Uterus (tissue), 4 donors: ENCODE data around the gene VIT. TPM values are rescaled to one million over a fixed set of nuclear protein-coding genes. Genes with fewer than 3 reads are reported as not detected.

ENCODE experiments used
- DNase-seq, 2 donors: peaks; one replicate each; pipeline ENCODE4 v3.0.0-alpha.2; 2019 to 2020
- H3K27ac ChIP-seq, 2 donors: fragments of 200-600 bp; sonication (generic); 1 replicate in 1 of 2; 2 replicates in 1 of 2; pipeline ENCODE4 v1.5.1; 2016 to 2018
- H3K27me3 ChIP-seq, 2 donors: fragments of 200-600 bp; sonication (generic); one replicate each; pipeline ENCODE4 v1.5.1; 2018 to 2019; ENCODE audit warnings: control low read depth in 1 of 2
- H3K36me3 ChIP-seq, 2 donors: fragments of 200-600 bp; sonication (generic); one replicate each; pipeline ENCODE4 v1.5.1; 2019; ENCODE audit warnings: control low read depth in 1 of 2
- H3K4me1 ChIP-seq, 2 donors: fragments of 200-600 bp; sonication (generic); one replicate each; pipeline ENCODE4 v1.5.1; 2018 to 2019; ENCODE audit warnings: control low read depth in 1 of 2
- H3K4me3 ChIP-seq, 2 donors: fragments of 200-600 bp; sonication (generic); 1 replicate in 1 of 2; 2 replicates in 1 of 2; pipeline ENCODE4 v1.5.1; 2018 to 2019; ENCODE audit warnings: mild to moderate bottlenecking in 1 of 2
- H3K9me3 ChIP-seq, 2 donors: fragments of 200-600 bp; sonication (generic); one replicate each; pipeline ENCODE4 v1.5.1; 2019; ENCODE audit warnings: control low read depth in 1 of 2
- POLR2A ChIP-seq, 2 donors: fragments of 450-650 bp; IDR thresholded peaks; one replicate each; pipeline ENCODE4 v1.6.1; 2016; ENCODE audit warnings: antibody characterized with exemption in 2 of 2, mild to moderate bottlenecking in 1 of 2, moderate library complexity in 1 of 2
- intact Hi-C: fragments of 100-400 bp; cut with DNase I; formaldehyde crosslinking; loops from one replicate; pipeline ENCODE4 v1.15.1; 2023; ENCODE audit warnings: low total_unique reads
- total RNA-seq, 4 donors: library from RNA; depleted of rRNA in 3 of 4; stranded (reverse); fragments of >200 nt in 3 of 4; gene quantifications; one replicate each; pipeline versions ENCODE4 v1.1.0 to v1.2.4, GENCODE V29; 2014 to 2023
- TF ChIP-seq, protein P1 (sequence below), 4 experiments: fragments of 200-600 bp in 2 of 4; fragments of 450-650 bp in 2 of 4; sonication (generic) in 2 of 4; IDR thresholded peaks; one replicate each; pipeline ENCODE4 v1.5.1; 2016 to 2019; ENCODE audit warnings: antibody characterized with exemption in 4 of 4, mild to moderate bottlenecking in 2 of 4, moderate library complexity in 1 of 4
- donor health status: DM: yes; HTN: yes; CAD: no.

VIT gene
- total RNA-seq, 4 donors from 2014 or later: 0.26 to 6.2 (median 2.8) TPM

DNA sequence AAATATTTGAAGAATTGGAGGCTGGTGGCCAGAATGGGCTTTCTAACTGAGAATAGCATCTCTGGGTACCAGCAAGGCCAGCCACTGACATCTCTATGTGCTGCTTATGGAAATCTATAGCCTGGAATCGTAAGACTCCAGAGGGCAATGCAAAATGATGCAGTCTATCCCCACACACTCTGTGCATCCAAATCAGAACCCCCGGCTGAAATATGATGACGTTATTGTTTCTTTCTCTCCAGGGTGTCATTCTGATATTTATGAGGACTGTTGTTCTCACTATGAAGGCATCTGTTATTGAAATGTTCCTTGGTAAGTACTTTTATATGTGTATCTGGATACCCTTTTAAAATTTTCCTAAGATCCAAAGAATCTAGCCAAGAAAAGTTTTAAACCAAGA lies 19.6 kb downstream of the VIT start:
- intact Hi-C loops: no loop called here
- no peak for DNase-seq
- TF ChIP-seq, protein P1, sequence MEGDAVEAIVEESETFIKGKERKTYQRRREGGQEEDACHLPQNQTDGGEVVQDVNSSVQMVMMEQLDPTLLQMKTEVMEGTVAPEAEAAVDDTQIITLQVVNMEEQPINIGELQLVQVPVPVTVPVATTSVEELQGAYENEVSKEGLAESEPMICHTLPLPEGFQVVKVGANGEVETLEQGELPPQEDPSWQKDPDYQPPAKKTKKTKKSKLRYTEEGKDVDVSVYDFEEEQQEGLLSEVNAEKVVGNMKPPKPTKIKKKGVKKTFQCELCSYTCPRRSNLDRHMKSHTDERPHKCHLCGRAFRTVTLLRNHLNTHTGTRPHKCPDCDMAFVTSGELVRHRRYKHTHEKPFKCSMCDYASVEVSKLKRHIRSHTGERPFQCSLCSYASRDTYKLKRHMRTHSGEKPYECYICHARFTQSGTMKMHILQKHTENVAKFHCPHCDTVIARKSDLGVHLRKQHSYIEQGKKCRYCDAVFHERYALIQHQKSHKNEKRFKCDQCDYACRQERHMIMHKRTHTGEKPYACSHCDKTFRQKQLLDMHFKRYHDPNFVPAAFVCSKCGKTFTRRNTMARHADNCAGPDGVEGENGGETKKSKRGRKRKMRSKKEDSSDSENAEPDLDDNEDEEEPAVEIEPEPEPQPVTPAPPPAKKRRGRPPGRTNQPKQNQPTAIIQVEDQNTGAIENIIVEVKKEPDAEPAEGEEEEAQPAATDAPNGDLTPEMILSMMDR (IDR thresholded peaks at IDR 0.05): no peak
- no peak for TF ChIP-seq POLR2A (IDR thresholded peaks at IDR 0.05)

DNA sequence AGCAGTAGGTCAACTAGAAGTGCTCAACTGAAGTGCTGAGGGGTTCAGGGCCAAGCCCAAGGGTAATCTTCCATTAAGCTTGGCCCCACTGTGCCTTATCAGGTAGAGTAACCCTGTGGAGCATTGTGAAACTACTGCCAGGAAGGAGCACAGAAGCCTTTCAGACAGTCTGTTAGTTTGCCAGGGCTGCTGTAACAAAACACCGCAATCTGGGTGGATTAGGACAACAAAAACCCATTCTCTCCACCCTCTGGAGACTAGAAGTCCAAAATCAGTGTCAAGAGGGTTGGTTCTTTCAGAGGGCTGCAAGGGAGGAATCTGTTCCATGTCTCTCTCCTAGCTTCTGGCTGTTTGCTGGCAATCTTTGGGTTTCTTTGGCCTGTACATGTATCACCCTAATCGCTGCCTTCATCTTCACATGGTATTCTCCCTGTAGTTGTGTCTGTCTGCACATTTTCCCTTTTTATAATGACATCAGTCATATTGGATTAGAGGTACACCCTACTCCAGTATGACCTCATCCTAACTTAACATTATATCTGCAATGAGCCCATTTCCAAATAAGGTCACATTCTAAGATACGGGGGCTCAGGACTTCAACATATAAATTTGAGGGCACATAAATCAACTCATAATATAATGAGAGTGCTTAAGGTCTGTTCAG lies 21.2 kb downstream of the VIT start:
- H3K9me3 ChIP-seq: no peaks in the 10 kb centered on the region
- no peak overlapping the region for H3K27ac ChIP-seq
- intact Hi-C loops: no loop called here
- no peaks in the 10 kb centered on the region for H3K36me3 ChIP-seq
- H3K4me1 ChIP-seq: no peaks in the 10 kb centered on the region
- H3K27me3 ChIP-seq: no peaks in the 10 kb centered on the region
- DNase-seq: no peak
- no peak overlapping the region for H3K4me3 ChIP-seq
- TF ChIP-seq POLR2A (IDR thresholded peaks at IDR 0.05): no peak
- TF ChIP-seq, protein P1 (IDR thresholded peaks at IDR 0.05): no peak

More for the DNA sequence above, 19.6 kb downstream of the VIT start:
- Histone ChIP-seq H3K36me3 (no peaks in the 10 kb centered on the region), H3K27ac (no peak overlapping the region), H3K4me3 (no peak overlapping the region), H3K27me3 (no peaks in the 10 kb centered on the region), H3K4me1 (no peaks in the 10 kb centered on the region), H3K9me3 (no peaks in the 10 kb centered on the region)

DNA sequence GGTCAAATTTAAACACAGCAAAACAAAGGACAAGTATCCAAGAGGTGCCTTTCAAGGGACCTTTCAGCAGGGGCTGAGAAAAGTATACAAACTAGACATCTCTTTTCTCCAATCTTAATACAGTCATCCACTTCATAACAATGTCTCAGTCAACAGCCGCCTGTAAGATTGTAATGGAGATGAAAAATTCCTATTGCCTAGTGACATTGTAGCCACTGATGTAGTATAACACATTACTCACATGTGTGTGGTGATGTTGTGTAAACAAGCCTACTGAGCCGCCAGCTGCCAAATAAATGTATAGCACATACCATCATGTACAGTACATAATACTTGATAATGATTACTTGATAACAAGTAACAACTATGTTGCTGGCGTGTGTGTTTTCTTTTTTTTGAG lies 31.0 kb downstream of the VIT start:
- no peak for TF ChIP-seq POLR2A (IDR thresholded peaks at IDR 0.05)
- TF ChIP-seq, protein P1 (IDR thresholded peaks at IDR 0.05): no peak
- no peak overlapping the region for H3K27ac ChIP-seq
- H3K4me3 ChIP-seq: no peak overlapping the region
- no peak for DNase-seq
- H3K9me3 ChIP-seq: no peaks in the 10 kb centered on the region
- no peaks in the 10 kb centered on the region for H3K4me1 ChIP-seq
- intact Hi-C loops: no loop called here
- no peaks in the 10 kb centered on the region for H3K36me3 ChIP-seq
- H3K27me3 ChIP-seq: no peaks in the 10 kb centered on the region

DNA sequence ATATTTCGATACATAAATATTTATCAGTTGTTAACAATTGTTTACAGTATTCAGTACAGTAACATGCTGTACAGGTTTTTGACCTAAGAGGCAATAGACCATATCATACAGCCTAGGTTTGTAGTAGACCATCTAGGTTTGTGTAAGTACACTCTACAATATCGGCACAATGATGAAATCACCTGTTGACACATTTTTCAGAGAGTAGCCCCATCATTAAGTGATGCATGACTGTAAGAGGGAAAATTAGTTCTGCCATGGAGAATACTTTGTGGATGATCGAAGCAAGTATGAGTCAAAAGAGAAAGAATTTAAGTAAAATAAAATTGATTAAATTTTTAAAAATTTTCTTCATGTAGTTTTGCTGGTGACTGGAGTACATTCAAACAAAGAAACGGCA lies 32.6 kb downstream of the VIT start:
- no peaks in the 10 kb centered on the region for H3K27me3 ChIP-seq
- DNase-seq: no peak
- H3K36me3 ChIP-seq: no peaks in the 10 kb centered on the region
- TF ChIP-seq, protein P1 (IDR thresholded peaks at IDR 0.05): no peak
- no peak for TF ChIP-seq POLR2A (IDR thresholded peaks at IDR 0.05)
- H3K27ac ChIP-seq: no peak overlapping the region
- H3K4me3 ChIP-seq: no peak overlapping the region
- no peaks in the 10 kb centered on the region for H3K4me1 ChIP-seq
- no peaks in the 10 kb centered on the region for H3K9me3 ChIP-seq
- intact Hi-C loops: no loop called here

DNA sequence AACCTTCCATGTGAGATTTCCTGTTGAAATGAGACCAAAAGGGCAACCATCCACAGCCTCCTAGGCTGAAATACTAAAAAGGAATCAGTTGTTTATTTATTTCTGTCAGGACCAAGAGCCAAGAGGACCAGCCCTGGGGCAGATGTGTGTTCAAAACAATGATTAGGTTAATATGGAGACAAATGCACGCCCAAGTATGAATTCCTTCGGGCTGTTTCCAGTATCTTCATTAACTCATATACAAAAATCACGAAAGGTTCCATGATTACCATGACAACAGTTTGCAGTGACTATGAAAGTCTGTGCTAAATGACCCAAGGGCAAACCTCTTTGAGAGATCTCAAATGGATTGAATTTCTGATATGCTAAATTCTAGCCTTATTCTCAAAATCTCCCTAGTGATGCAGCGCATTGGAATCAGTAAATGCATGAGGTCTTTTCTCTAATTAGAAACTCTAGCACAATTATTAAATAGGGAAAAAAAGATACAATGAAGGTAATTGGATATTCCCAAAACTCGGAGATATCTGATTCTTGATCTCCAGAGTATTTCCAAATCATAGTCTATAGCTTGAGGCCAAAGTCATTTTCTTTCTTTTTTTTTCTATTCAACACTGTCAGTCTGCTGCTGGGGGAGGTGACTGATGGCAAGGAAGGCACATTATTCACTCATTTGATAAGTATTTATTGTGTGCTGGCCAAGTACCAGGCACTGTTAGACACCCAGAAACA lies 35.6 kb downstream of the VIT start:
- TF ChIP-seq POLR2A (IDR thresholded peaks at IDR 0.05): no peak
- TF ChIP-seq, protein P1 (IDR thresholded peaks at IDR 0.05): no peak
- no peak for DNase-seq
- no peak overlapping the region for H3K4me3 ChIP-seq
- H3K27me3 ChIP-seq: no peaks in the 10 kb centered on the region
- no peaks in the 10 kb centered on the region for H3K9me3 ChIP-seq
- no peak overlapping the region for H3K27ac ChIP-seq
- intact Hi-C loops: no loop called here
- no peaks in the 10 kb centered on the region for H3K4me1 ChIP-seq
- no peaks in the 10 kb centered on the region for H3K36me3 ChIP-seq
